BE2C (cell line): ENCODE results near the gene KCNJ10.

Experiments used
- DNase-seq: peaks from one replicate; pipeline ENCODE4 v3.0.0-alpha.2; 2020
- H3K27me3 ChIP-seq: fragments of 250-450 bp; sonication (Bioruptor Pico); 2 replicates; pipeline ENCODE4 v1.5.1; 2020; ENCODE audit warnings: mild to moderate bottlenecking
- H3K36me3 ChIP-seq: fragments of 250-450 bp; sonication (Bioruptor Pico); 2 replicates; pipeline ENCODE4 v1.5.1; 2020; ENCODE audit warnings: mild to moderate bottlenecking
- H3K4me1 ChIP-seq: fragments of 250-450 bp; sonication (Bioruptor Pico); 2 replicates; pipeline ENCODE4 v1.5.1; 2020
- H3K4me3 ChIP-seq: 2 replicates; pipeline ENCODE4 v1.5.1; 2011; ENCODE audit warnings: low read depth, low read length
- H3K9me3 ChIP-seq: fragments of 250-450 bp; sonication (Bioruptor Pico); 2 replicates; pipeline ENCODE4 v1.5.1; 2020
- CTCF ChIP-seq: IDR thresholded peaks from 2 replicates; pipeline ENCODE4 v1.5.1; 2012; ENCODE audit warnings: mild to moderate bottlenecking, low read depth, low read length

Gene KCNJ10

GRCh38 chr1:160097151-160097910, 27.4 kb upstream of the KCNJ10 start:
- no peak for TF ChIP-seq CTCF
- Histone ChIP-seq H3K4me3 (no peak overlapping the region), H3K4me1 (peaks cover 4% of the 10 kb centered on the region), H3K36me3 (no peaks in the 10 kb centered on the region), H3K9me3 (no peaks in the 10 kb centered on the region), H3K27me3 (no peaks in the 10 kb centered on the region)
- DNase-seq = no peak

GRCh38 chr1:160096274-160097116, 26.5 kb upstream of the KCNJ10 start:
- no peak overlapping the region for H3K4me3 ChIP-seq
- peaks cover 4% of the 10 kb centered on the region for H3K4me1 ChIP-seq
- no peak for DNase-seq
- no peaks in the 10 kb centered on the region for H3K27me3 ChIP-seq
- TF ChIP-seq CTCF = no peak
- no peaks in the 10 kb centered on the region for H3K9me3 ChIP-seq
- no peaks in the 10 kb centered on the region for H3K36me3 ChIP-seq

- Histone ChIP-seq H3K27me3 (no peaks in the 10 kb centered on the region), H3K4me1 (no peaks in the 10 kb centered on the region; the same call in 1 of the 2 replicates), H3K36me3 (no peaks in the 10 kb centered on the region), H3K9me3 (no peaks in the 10 kb centered on the region), H3K4me3 (no peak overlapping the region)
- DNase-seq = no peak
- TF ChIP-seq CTCF = no peak
These were observed 25.6 kb upstream of the KCNJ10 start for GRCh38 chr1:160095382-160096105.

- Histone ChIP-seq H3K4me1 (no peaks in the 10 kb centered on the region; the same call in 1 of the 2 replicates), H3K9me3 (no peaks in the 10 kb centered on the region), H3K36me3 (no peaks in the 10 kb centered on the region), H3K27me3 (no peaks in the 10 kb centered on the region), H3K4me3 (no peak overlapping the region)
- no peak for TF ChIP-seq CTCF
- DNase-seq = no peak
These were observed 24.8 kb upstream of the KCNJ10 start for GRCh38 chr1:160094806-160095205.

- Histone ChIP-seq H3K4me1 (no peaks in the 10 kb centered on the region; the same call in 1 of the 2 replicates), H3K9me3 (no peaks in the 10 kb centered on the region), H3K36me3 (no peaks in the 10 kb centered on the region), H3K27me3 (no peaks in the 10 kb centered on the region), H3K4me3 (no peak overlapping the region)
- DNase-seq = no peak
- no peak for TF ChIP-seq CTCF
These were observed 24.3 kb upstream of the KCNJ10 start for GRCh38 chr1:160094291-160094625.
